Stimulated activated naive CD8-positive, alpha-beta T cell treated with anti-CD3 and anti-CD28 coated beads, Interleukin-15, amount 100 ng/mL, for 72 hours (primary cell): ENCODE measurements around the gene CDKAL1.
"Not testable (repeated sequence)": the region's sequence is repeated elsewhere in the genome, so short reads cannot be mapped to it uniquely, and the experiment has no call there.

Experiments used
- ATAC-seq: fragments of 150-1000 bp; cut with Tn5 transposase; 2 replicates; pipeline ENCODE4 v1.10.0; 2021; ENCODE audit warnings: mild to moderate bottlenecking, moderate library complexity
- DNase-seq, 2 donors: peaks; one replicate each; pipeline ENCODE4 v3.0.0; 2021 to 2022
- H3K27ac Mint-ChIP-seq, 2 donors: one replicate each; pipeline ENCODE4 v1.8.0; 2022; ENCODE audit warnings: mild to moderate bottlenecking in 2 of 2, mixed read lengths in 2 of 2, moderate library complexity in 2 of 2
- H3K27me3 Mint-ChIP-seq: one replicate; pipeline ENCODE4 v1.8.0; 2022; ENCODE audit warnings: mixed read lengths
- H3K4me1 Mint-ChIP-seq: one replicate; pipeline ENCODE4 v1.8.0; 2022; ENCODE audit warnings: mild to moderate bottlenecking, mixed read lengths
- H3K4me3 Mint-ChIP-seq, 2 donors: one replicate each; pipeline ENCODE4 v1.8.0; 2022; ENCODE audit warnings: mild to moderate bottlenecking in 2 of 2, mixed read lengths in 2 of 2, moderate library complexity in 1 of 2
- H3K9me3 Mint-ChIP-seq, 2 donors: one replicate each; pipeline ENCODE4 v1.8.0; 2022; ENCODE audit warnings: mixed read lengths in 2 of 2

Gene CDKAL1

GRCh38 chr6:20709451-20709850, 175.2 kb downstream of the CDKAL1 start:
- Mint-ChIP-seq H3K9me3 (peaks cover 0 to 5% of the 10 kb centered on the region in 2 donors), H3K27ac (no peak overlapping the region), H3K4me3 (peak overlapping the region in 1 of 2 donors; percentile 50), H3K4me1 (peaks cover 57% of the 10 kb centered on the region), H3K27me3 (no peaks in the 10 kb centered on the region)
- no peak for DNase-seq
- no peak for ATAC-seq

GRCh38 chr6:20710341-20710740, 176.1 kb downstream of the CDKAL1 start:
- no peak overlapping the region for H3K4me3 Mint-ChIP-seq
- H3K4me1 Mint-ChIP-seq, result peaks cover 51% of the 10 kb centered on the region
- no peak overlapping the region for H3K27ac Mint-ChIP-seq
- ATAC-seq (no peak), DNase-seq (no peak)
- H3K9me3 Mint-ChIP-seq, result peaks cover 0 to 5% of the 10 kb centered on the region in 2 donors
- no peaks in the 10 kb centered on the region for H3K27me3 Mint-ChIP-seq

- peaks cover 39% of the 10 kb centered on the region for H3K4me1 Mint-ChIP-seq
These were observed 177.3 kb downstream of the CDKAL1 start for GRCh38 chr6:20711518-20711917.

GRCh38 chr6:20712011-20712410, 177.8 kb downstream of the CDKAL1 start:
- Mint-ChIP-seq H3K27me3 (no peaks in the 10 kb centered on the region), H3K4me3 (no peak overlapping the region), H3K27ac (peak overlapping the region in 1 of 2 donors; percentile 15), H3K4me1 (peaks cover 34% of the 10 kb centered on the region), H3K9me3 (peaks cover 0 to 5% of the 10 kb centered on the region in 2 donors)
- ATAC-seq (no peak), DNase-seq (no peak)

More at GRCh38 chr6:20711518-20711917, 177.3 kb downstream of the CDKAL1 start:
- no peak for ATAC-seq
- DNase-seq, result no peak
- Mint-ChIP-seq H3K4me3 (no peak overlapping the region), H3K27me3 (no peaks in the 10 kb centered on the region), H3K9me3 (peaks cover 0 to 5% of the 10 kb centered on the region in 2 donors), H3K27ac (no peak overlapping the region)

- ATAC-seq (no peak), DNase-seq (no peak)
- H3K4me3 Mint-ChIP-seq, result no peak overlapping the region
- peaks cover 0 to 5% of the 10 kb centered on the region in 2 donors for H3K9me3 Mint-ChIP-seq
- H3K27me3 Mint-ChIP-seq, result no peaks in the 10 kb centered on the region
- no peak overlapping the region for H3K27ac Mint-ChIP-seq
- H3K4me1 Mint-ChIP-seq, result peaks cover 35% of the 10 kb centered on the region
These were observed 181.0 kb downstream of the CDKAL1 start for GRCh38 chr6:20715135-20715806.

GRCh38 chr6:20716865-20717264, 182.6 kb downstream of the CDKAL1 start:
- ATAC-seq (peak; percentile 45), DNase-seq (no peak)
- H3K9me3 Mint-ChIP-seq, result peaks cover 0 to 3% of the 10 kb centered on the region in 2 donors
- H3K27me3 Mint-ChIP-seq, result no peaks in the 10 kb centered on the region
- peaks cover 30% of the 10 kb centered on the region for H3K4me1 Mint-ChIP-seq
- H3K27ac Mint-ChIP-seq, result no peak overlapping the region
- H3K4me3 Mint-ChIP-seq, result no peak overlapping the region

GRCh38 chr6:20717743-20718142, 183.5 kb downstream of the CDKAL1 start:
- H3K4me1 Mint-ChIP-seq, result peaks cover 35% of the 10 kb centered on the region
- no peak overlapping the region for H3K27ac Mint-ChIP-seq
- ATAC-seq (peak; percentile 45), DNase-seq (no peak)
- peaks cover 0 to 5% of the 10 kb centered on the region in 2 donors for H3K9me3 Mint-ChIP-seq
- H3K4me3 Mint-ChIP-seq, result no peak overlapping the region
- H3K27me3 Mint-ChIP-seq, result no peaks in the 10 kb centered on the region

- no peaks in the 10 kb centered on the region for H3K27me3 Mint-ChIP-seq
- peak overlapping the region in 1 of 2 donors; percentile 19 for H3K4me3 Mint-ChIP-seq
- no peak overlapping the region for H3K27ac Mint-ChIP-seq
- H3K9me3 Mint-ChIP-seq, result peaks cover 0 to 5% of the 10 kb centered on the region in 2 donors
- peak; percentile 70 for ATAC-seq
- peaks cover 39% of the 10 kb centered on the region for H3K4me1 Mint-ChIP-seq
- no peak for DNase-seq
These were observed 184.7 kb downstream of the CDKAL1 start for GRCh38 chr6:20718705-20719653.

GRCh38 chr6:20719980-20720379, 185.7 kb downstream of the CDKAL1 start:
- Mint-ChIP-seq H3K4me1 (peaks cover 39% of the 10 kb centered on the region), H3K27me3 (no peaks in the 10 kb centered on the region), H3K27ac (no peak overlapping the region), H3K4me3 (peak overlapping the region in 1 of 2 donors; percentile 47), H3K9me3 (peaks cover 0 to 5% of the 10 kb centered on the region in 2 donors)
- DNase-seq (no peak), ATAC-seq (no peak)

- DNase-seq, H3K4me3 Mint-ChIP-seq, ATAC-seq, H3K9me3 Mint-ChIP-seq, H3K27ac Mint-ChIP-seq, H3K27me3 Mint-ChIP-seq: not testable (repeated sequence)
- H3K4me1 Mint-ChIP-seq, result peaks cover 39% of the 10 kb centered on the region
These were observed 186.9 kb downstream of the CDKAL1 start for GRCh38 chr6:20721121-20721520.

GRCh38 chr6:20722455-20722854, 188.2 kb downstream of the CDKAL1 start:
- Mint-ChIP-seq H3K4me1 (peaks cover 39% of the 10 kb centered on the region), H3K27me3 (no peaks in the 10 kb centered on the region), H3K9me3 (peaks cover 0 to 5% of the 10 kb centered on the region in 2 donors), H3K27ac (peak overlapping the region in 1 of 2 donors; percentile 33), H3K4me3 (peak overlapping the region in 1 of 2 donors; percentile 20)
- no peak for DNase-seq
- ATAC-seq, result no peak

- no peak for DNase-seq
- Mint-ChIP-seq H3K27ac (peak overlapping the region in 1 of 2 donors; percentile 63), H3K4me3 (no peak overlapping the region), H3K27me3 (no peaks in the 10 kb centered on the region), H3K4me1 (peaks cover 33% of the 10 kb centered on the region), H3K9me3 (peaks cover 0 to 5% of the 10 kb centered on the region in 2 donors)
- ATAC-seq, result no peak
These were observed 189.0 kb downstream of the CDKAL1 start for GRCh38 chr6:20723236-20723635.

GRCh38 chr6:20724443-20725190, 190.4 kb downstream of the CDKAL1 start:
- no peak overlapping the region for H3K27ac Mint-ChIP-seq
- H3K4me1 Mint-ChIP-seq, result peaks cover 22% of the 10 kb centered on the region
- peaks cover 0 to 5% of the 10 kb centered on the region in 2 donors for H3K9me3 Mint-ChIP-seq
- H3K27me3 Mint-ChIP-seq, result no peaks in the 10 kb centered on the region
- ATAC-seq, result no peak
- no peak for DNase-seq
- no peak overlapping the region for H3K4me3 Mint-ChIP-seq

GRCh38 chr6:20725235-20725634, 191.0 kb downstream of the CDKAL1 start:
- not testable (repeated sequence) for H3K27me3 Mint-ChIP-seq, H3K9me3 Mint-ChIP-seq, ATAC-seq, DNase-seq, H3K4me3 Mint-ChIP-seq, H3K27ac Mint-ChIP-seq
- H3K4me1 Mint-ChIP-seq, result peaks cover 16% of the 10 kb centered on the region

- ATAC-seq, result no peak
- Mint-ChIP-seq H3K27ac (no peak overlapping the region), H3K4me1 (peaks cover 7% of the 10 kb centered on the region), H3K4me3 (no peak overlapping the region), H3K9me3 (peaks cover 0 to 4% of the 10 kb centered on the region in 2 donors), H3K27me3 (no peaks in the 10 kb centered on the region)
- DNase-seq, result no peak
These were observed 194.8 kb downstream of the CDKAL1 start for GRCh38 chr6:20729086-20729485.
